Retinal pigment epithelial cell (primary cell): ENCODE results near the gene JAML.

Experiments
- DNase-seq: peaks from one replicate; pipeline ENCODE4 v3.0.0-alpha.2; 2010; ENCODE audit warnings: low read depth
- H3K4me3 ChIP-seq: 2 replicates; pipeline ENCODE4 v1.5.1; 2011; ENCODE audit warnings: mild to moderate bottlenecking, low read length, control low read depth, moderate library complexity
- CTCF ChIP-seq: conservative IDR thresholded peaks from 2 replicates; pipeline ENCODE4 v1.5.1; 2011; ENCODE audit warnings: low read depth, low read length, control low read depth, inconsistent platforms

The JAML gene

GRCh38 chr11:118216621-118217481 lies 8.0 kb downstream of the JAML start:
- no peak for DNase-seq
- no peak overlapping the region for H3K4me3 ChIP-seq
- TF ChIP-seq CTCF: no peak

GRCh38 chr11:118215765-118216164 lies 9.0 kb downstream of the JAML start:
- TF ChIP-seq CTCF: no peak
- no peak overlapping the region for H3K4me3 ChIP-seq
- DNase-seq: no peak

DNA sequence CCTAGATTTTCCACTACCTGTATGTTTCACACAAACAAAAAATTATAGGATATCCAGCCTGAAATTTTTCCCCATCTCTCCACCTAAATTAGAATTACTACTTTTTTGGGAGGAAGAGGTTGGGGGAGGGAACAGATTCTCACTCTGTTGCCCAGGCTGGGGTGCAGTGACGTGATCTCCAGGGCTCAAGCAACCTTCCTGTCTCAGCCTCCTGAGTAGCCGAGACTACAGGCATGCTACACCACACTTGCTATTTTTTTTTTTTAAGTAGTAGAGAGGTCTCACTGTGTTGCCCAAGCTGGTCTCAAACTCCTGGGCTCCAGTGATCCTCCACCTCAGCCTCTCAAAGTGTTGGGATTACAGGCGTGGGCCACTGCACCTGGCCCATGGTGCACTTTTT lies 9.5 kb downstream of the JAML start:
- TF ChIP-seq CTCF: no peak
- no peak overlapping the region for H3K4me3 ChIP-seq
- no peak for DNase-seq

GRCh38 chr11:118214210-118214914 lies 10.4 kb downstream of the JAML start:
- no peak overlapping the region for H3K4me3 ChIP-seq
- TF ChIP-seq CTCF: no peak
- DNase-seq: no peak

DNA sequence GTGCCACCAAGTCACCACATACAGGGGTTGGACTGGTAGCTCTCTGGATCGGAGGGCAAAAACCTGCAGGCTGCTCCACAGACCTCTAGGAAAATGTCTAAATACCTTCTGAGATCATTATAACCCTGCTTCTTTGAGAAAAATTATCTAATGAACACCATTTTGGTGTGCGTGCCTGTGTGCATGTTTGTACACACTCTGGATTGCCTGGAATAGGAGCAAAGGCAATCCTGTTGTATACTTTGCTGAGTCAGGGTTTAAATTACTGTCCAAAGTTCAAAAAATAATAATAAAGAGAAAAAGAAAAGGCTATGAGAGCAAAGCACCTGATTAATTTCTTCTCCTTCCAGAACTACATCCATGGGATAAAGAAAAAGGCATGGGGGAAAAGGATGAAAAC lies 11.0 kb downstream of the JAML start:
- no peak for TF ChIP-seq CTCF
- no peak for DNase-seq
- no peak overlapping the region for H3K4me3 ChIP-seq

DNA sequence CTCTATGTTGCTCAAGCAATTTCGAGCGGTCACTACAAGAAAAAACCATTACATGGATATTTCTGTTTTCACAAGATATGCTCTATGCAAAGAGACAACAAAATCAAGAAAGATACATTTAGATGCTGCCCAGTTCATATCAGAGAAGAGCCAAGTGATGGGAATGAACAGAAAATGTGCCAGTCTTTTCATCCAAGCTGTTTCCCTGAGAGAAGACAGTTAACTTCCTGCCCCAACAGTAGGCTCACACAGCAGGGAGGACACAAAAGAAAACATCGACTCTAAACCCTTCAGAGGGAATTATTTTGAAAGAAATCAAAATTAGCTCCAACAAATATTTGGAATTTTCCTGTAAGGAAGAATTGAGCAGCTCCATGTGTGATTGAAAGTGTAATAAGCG lies 11.6 kb downstream of the JAML start:
- no peak for TF ChIP-seq CTCF
- DNase-seq: no peak
- H3K4me3 ChIP-seq: no peak overlapping the region

DNA sequence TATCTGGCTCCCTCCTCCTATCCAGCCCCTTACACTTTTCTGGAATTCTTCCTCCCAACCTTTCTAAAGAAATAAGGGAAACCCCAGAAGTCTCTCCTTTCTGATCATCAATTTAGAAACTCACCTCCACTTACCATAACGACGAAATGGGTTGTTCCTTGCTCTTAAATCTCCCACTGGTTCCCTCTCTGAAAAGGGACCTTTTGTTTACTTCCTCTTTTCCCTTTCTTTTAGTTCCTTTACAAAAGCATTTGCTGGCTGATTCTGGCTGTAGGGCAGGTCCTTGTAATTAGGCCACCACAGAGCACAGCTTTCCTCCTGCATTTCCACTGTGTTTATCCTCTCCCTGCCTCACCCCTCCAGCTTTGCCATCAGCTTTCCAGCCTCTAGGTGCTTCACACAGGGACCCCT lies 12.0 kb downstream of the JAML start:
- no peak for DNase-seq
- no peak for TF ChIP-seq CTCF
- H3K4me3 ChIP-seq: no peak overlapping the region
